ENCODE results near the gene TAF3. TPM values are rescaled to one million over a fixed set of nuclear protein-coding genes. Genes with fewer than 3 reads are reported as not detected.

TAF3 gene
- polyA plus RNA-seq, 1 donor (not counting 4 experiments of a cell fraction or from before 2014, with no cell fraction given): 2.0 TPM

DNA sequence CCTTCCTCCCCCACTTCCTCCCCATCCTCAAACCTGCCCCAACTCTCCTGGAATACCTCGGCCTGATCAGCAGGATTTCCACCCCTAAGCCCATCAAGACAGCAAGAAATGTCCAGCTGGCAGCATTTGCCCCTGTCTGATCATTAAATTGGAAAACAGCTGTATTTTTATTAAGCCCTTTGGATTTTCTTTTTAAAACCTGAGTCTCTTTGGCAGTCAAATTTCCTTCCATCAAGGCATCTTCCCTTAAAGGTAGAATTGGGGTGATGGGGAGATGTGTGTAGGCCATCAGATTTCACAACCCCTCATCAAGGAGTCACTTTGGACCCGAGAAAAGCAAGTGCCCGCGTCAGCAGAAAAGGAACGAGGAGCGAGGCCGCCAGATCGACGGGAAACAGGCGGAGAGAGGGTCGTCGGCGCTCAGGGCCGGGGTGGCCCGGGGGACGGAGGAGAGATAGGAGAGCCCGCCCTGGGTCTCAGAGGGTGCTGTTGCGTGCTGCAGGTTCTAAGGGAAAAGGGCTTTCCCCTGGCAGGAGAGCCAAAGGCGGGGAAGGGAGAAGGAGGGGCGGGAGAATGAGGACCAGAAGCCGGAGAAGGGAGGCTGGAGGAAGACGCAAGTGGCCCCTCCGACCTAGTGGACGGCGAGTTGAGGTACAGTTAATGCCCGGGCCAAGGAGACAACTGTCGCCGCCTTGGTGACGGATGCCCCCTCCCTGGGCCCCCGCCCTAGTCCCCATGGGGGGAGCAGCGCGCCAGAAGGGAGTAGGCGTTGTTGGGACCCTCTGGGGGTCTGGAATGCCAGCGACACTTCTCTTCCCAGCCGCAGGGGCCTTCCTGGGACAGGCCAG lies 224.6 kb downstream of the TAF3 start:
- no peak overlapping the region for H3K9ac ChIP-seq (ENCODE audit: control insufficient read depth, extremely low read depth, insufficient read depth, low read length)
- no peak for DNase-seq (ENCODE audit: low read depth, low spot score)
- H3K9me1 ChIP-seq (ENCODE audit: control insufficient read depth, extremely low read depth, insufficient read depth, low read length): no peaks in the 10 kb centered on the region
- H3K9me3 ChIP-seq (ENCODE audit: control insufficient read depth, low read depth, low read length): no peaks in the 10 kb centered on the region
- H3K4me3 ChIP-seq (ENCODE audit: control insufficient read depth in 2 of 3, extremely low read depth in 1 of 3, insufficient read depth in 2 of 3, low read depth in 1 of 3, low read length in 3 of 3): no peak overlapping the region
- no peaks in the 10 kb centered on the region for H4K20me1 ChIP-seq (ENCODE audit: control insufficient read depth, extremely low read depth, insufficient read depth, low read length)
- H3K79me2 ChIP-seq (ENCODE audit: control insufficient read depth, insufficient read depth, low read length): no peaks in the 10 kb centered on the region
- peaks cover 71% of the 10 kb centered on the region for H3K27me3 ChIP-seq (ENCODE audit: control insufficient read depth, extremely low read depth, insufficient read depth, low read length)
- H3K4me1 ChIP-seq (ENCODE audit: control insufficient read depth, extremely low read depth, insufficient read depth, low read length): no peaks in the 10 kb centered on the region
- no peak overlapping the region for H3K4me2 ChIP-seq (ENCODE audit: control insufficient read depth, extremely low read depth, insufficient read depth, low read depth, low read length)
- no peaks in the 10 kb centered on the region for H3K36me3 ChIP-seq (ENCODE audit: control insufficient read depth in 2 of 2, extremely low read depth in 1 of 2, insufficient read depth in 2 of 2, low read length in 2 of 2)
- FAIRE-seq: no peak
- H2AFZ ChIP-seq (ENCODE audit: control insufficient read depth, low read length): no peak overlapping the region
- dilution Hi-C loops (cut with MboI; ENCODE audit: extremely low pct_ligation_motif_present, low sequenced_read_pairs): no loop called here
- no peak overlapping the region for H3K27ac ChIP-seq (ENCODE audit: control insufficient read depth, insufficient read depth, low read length)
- TF ChIP-seq, protein P1, sequence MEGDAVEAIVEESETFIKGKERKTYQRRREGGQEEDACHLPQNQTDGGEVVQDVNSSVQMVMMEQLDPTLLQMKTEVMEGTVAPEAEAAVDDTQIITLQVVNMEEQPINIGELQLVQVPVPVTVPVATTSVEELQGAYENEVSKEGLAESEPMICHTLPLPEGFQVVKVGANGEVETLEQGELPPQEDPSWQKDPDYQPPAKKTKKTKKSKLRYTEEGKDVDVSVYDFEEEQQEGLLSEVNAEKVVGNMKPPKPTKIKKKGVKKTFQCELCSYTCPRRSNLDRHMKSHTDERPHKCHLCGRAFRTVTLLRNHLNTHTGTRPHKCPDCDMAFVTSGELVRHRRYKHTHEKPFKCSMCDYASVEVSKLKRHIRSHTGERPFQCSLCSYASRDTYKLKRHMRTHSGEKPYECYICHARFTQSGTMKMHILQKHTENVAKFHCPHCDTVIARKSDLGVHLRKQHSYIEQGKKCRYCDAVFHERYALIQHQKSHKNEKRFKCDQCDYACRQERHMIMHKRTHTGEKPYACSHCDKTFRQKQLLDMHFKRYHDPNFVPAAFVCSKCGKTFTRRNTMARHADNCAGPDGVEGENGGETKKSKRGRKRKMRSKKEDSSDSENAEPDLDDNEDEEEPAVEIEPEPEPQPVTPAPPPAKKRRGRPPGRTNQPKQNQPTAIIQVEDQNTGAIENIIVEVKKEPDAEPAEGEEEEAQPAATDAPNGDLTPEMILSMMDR (optimal IDR thresholded peaks at IDR 0.05 in 1 of 3, IDR thresholded peaks at IDR 0.05 in 1 of 3, conservative IDR thresholded peaks at IDR 0.05 in 1 of 3; ENCODE audit: extremely low read depth in 1 of 3, insufficient read depth in 2 of 3, low read length in 3 of 3): no peak
- TF ChIP-seq EZH2 (IDR thresholded peaks at IDR 0.05; ENCODE audit: low read length): no peak

DNA sequence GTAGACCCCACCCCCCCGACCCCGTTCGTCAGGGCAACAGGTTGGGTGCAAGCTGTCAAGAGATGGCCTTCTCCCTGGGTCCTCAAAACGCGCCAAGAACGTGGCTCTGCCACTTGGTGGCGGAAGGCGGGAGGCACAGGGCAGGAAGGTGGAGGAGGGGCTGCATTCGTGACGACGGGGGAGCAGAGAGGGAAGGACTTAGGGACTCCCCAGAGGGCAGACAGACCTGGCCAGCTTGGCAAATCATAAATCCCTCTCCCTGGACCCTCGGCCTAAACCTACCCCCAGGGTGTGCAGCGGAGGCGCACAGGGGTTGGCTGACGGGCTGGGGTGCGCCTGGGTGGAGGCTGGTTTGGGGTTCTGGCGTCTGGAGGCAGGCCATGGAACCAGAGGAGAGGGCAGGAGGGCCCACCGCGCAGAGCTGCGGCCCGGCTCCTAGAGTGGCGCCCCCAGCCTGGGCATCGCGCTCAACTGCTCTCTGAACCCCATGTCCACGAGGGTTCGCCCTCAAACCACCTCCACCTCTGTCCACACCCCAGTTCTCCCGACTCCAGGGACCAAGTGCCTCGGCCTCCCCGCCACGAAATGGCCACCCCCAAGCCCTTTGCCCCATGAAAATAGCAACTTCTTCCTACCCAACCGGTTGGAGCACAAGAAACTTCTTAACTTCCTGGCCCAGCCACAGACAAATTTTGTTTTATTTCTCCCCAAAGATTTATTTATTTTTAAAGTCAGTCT lies 225.4 kb downstream of the TAF3 start:
- Histone ChIP-seq H3K27me3 (ENCODE audit: control insufficient read depth, extremely low read depth, insufficient read depth, low read length) (peaks cover 70% of the 10 kb centered on the region), H3K4me1 (ENCODE audit: control insufficient read depth, extremely low read depth, insufficient read depth, low read length) (no peaks in the 10 kb centered on the region), H3K4me3 (ENCODE audit: control insufficient read depth in 2 of 3, extremely low read depth in 1 of 3, insufficient read depth in 2 of 3, low read depth in 1 of 3, low read length in 3 of 3) (no peak overlapping the region), H3K9me1 (ENCODE audit: control insufficient read depth, extremely low read depth, insufficient read depth, low read length) (no peaks in the 10 kb centered on the region), H3K9ac (ENCODE audit: control insufficient read depth, extremely low read depth, insufficient read depth, low read length) (no peak overlapping the region), H3K36me3 (ENCODE audit: control insufficient read depth in 2 of 2, extremely low read depth in 1 of 2, insufficient read depth in 2 of 2, low read length in 2 of 2) (no peaks in the 10 kb centered on the region), H3K9me3 (ENCODE audit: control insufficient read depth, low read depth, low read length) (no peaks in the 10 kb centered on the region), H4K20me1 (ENCODE audit: control insufficient read depth, extremely low read depth, insufficient read depth, low read length) (no peaks in the 10 kb centered on the region), H3K79me2 (ENCODE audit: control insufficient read depth, insufficient read depth, low read length) (no peaks in the 10 kb centered on the region), H3K4me2 (ENCODE audit: control insufficient read depth, extremely low read depth, insufficient read depth, low read depth, low read length) (no peak overlapping the region), H2AFZ (ENCODE audit: control insufficient read depth, low read length) (no peak overlapping the region), H3K27ac (ENCODE audit: control insufficient read depth, insufficient read depth, low read length) (no peak overlapping the region)
- no peak for TF ChIP-seq EZH2 (IDR thresholded peaks at IDR 0.05; ENCODE audit: low read length)
- TF ChIP-seq, protein P1 (optimal IDR thresholded peaks at IDR 0.05 in 1 of 3, IDR thresholded peaks at IDR 0.05 in 1 of 3, conservative IDR thresholded peaks at IDR 0.05 in 1 of 3; ENCODE audit: extremely low read depth in 1 of 3, insufficient read depth in 2 of 3, low read length in 3 of 3): no peak
- dilution Hi-C loops (cut with MboI; ENCODE audit: extremely low pct_ligation_motif_present, low sequenced_read_pairs): no loop called here
- FAIRE-seq: no peak
- DNase-seq (ENCODE audit: low read depth, low spot score): no peak

All from keratinocyte (primary cell).